GM12878 (cell line): ENCODE measurements around the gene PLAAT3. TPM values are rescaled to one million over a fixed set of nuclear protein-coding genes. Genes with fewer than 3 reads are reported as not detected.

Source experiments
- ATAC-seq: fragments of 200-7000 bp; cut with Tn5 transposase; 3 replicates; pipeline ENCODE4 v1.9.1; 2020; ENCODE audit warnings: mild to moderate bottlenecking, moderate library complexity
- BruUV-seq: library from RNA; stranded (reverse); fragments of 400-500 nt; replicated peaks from 2 replicates; lab custom pipeline; 2021; lab: Mats Ljungman, UMichigan
- CTCF ChIA-PET: fragments of 300-600 bp; sonication (Branson Sonifier 250); formaldehyde crosslinking; extraction: SDS; loops from one replicate; lab custom pipeline; 2021; ENCODE audit warnings: inconsistent platforms; lab: Yijun Ruan, JAX
- POLR2A ChIA-PET: fragments of 350-600 bp; formaldehyde crosslinking; extraction: SDS; loops from one replicate; lab custom pipeline; 2021; ENCODE audit warnings: inconsistent platforms; lab: Charles Lee
- RAD21 ChIA-PET: fragments of 300-600 bp; sonication (Branson Sonifier 250); formaldehyde crosslinking; loops from one replicate; lab custom pipeline; 2023; ENCODE audit warnings: antibody characterized with exemption; ENCODE audit not compliant: unreplicated experiment; lab: Charles Lee
- SMC1A ChIA-PET: fragments of 300-600 bp; sonication (Branson Sonifier 250); formaldehyde crosslinking; loops from one replicate; lab custom pipeline; 2023; ENCODE audit not compliant: unreplicated experiment, uncharacterized antibody; lab: Charles Lee
- DNase-seq: peaks from one replicate; pipeline ENCODE4 v3.0.0-alpha.2; 2011; ENCODE audit warnings: low read depth, low spot score
- FAIRE-seq: peaks from 3 replicates; lab custom pipeline; 2011; peaks lifted over from hg19 to GRCh38; lab: Jason Lieb, UNC
- H2AFZ ChIP-seq: 2 replicates; pipeline ENCODE4 v1.6.0; 2011; ENCODE audit warnings: low read depth, low read length, control low read depth; ENCODE audit not compliant: control insufficient read depth
- H3K27ac ChIP-seq: 2 replicates; pipeline ENCODE4 v1.5.1; 2011; ENCODE audit warnings: control low read depth; ENCODE audit not compliant: control insufficient read depth, insufficient read depth
- H3K27me3 ChIP-seq, 2 experiments: replicated peaks in 1 of 2; 2 replicates each; pipeline versions ENCODE4 v1.6.0 to v1.6.1; 2011; ENCODE audit warnings: low read length in 1 of 2; ENCODE audit not compliant: control insufficient read depth in 2 of 2, insufficient read depth in 2 of 2
- H3K36me3 ChIP-seq, 2 experiments: 2 replicates each; pipeline ENCODE4 v1.5.1; 2011; ENCODE audit warnings: low read length in 1 of 2; ENCODE audit not compliant: control insufficient read depth in 2 of 2, insufficient read depth in 2 of 2
- H3K4me1 ChIP-seq: 2 replicates; pipeline ENCODE4 v1.6.1; 2011; ENCODE audit warnings: mild to moderate bottlenecking, low read length, moderate library complexity, mixed read lengths; ENCODE audit not compliant: control insufficient read depth, insufficient read depth
- H3K4me2 ChIP-seq: 2 replicates; pipeline ENCODE4 v1.6.0; 2011; ENCODE audit warnings: control low read depth; ENCODE audit not compliant: control insufficient read depth, insufficient read depth
- H3K4me3 ChIP-seq: fragments of 200-600 bp; sonication (generic); 2 replicates; pipeline ENCODE4 v1.5.1; 2016
- H3K79me2 ChIP-seq: 2 replicates; pipeline ENCODE4 v1.6.0; 2011; ENCODE audit warnings: low read length; ENCODE audit not compliant: control insufficient read depth, insufficient read depth
- H3K9ac ChIP-seq: 2 replicates; pipeline ENCODE4 v1.8.0; 2011; ENCODE audit warnings: low read length, control low read depth, mixed read lengths; ENCODE audit not compliant: control insufficient read depth, insufficient read depth
- H3K9me3 ChIP-seq: replicated peaks from 3 replicates; pipeline ENCODE4 v1.5.1; 2011; ENCODE audit warnings: mild to moderate bottlenecking, low read length; ENCODE audit not compliant: control insufficient read depth, insufficient read depth
- H4K20me1 ChIP-seq: 2 replicates; pipeline ENCODE4 v1.6.0; 2011; ENCODE audit not compliant: control insufficient read depth, insufficient read depth
- CHD2 ChIP-seq: IDR thresholded peaks from 2 replicates; pipeline ENCODE4 v1.6.1; 2011; ENCODE audit warnings: low read depth, low read length, improper control_type of control experiment, borderline replicate concordance
- LARP7 ChIP-seq: fragments of 450-650 bp; IDR thresholded peaks from 2 replicates; pipeline ENCODE4 v1.6.1; 2017; ENCODE audit warnings: mild to moderate bottlenecking
- PKNOX1 ChIP-seq: fragments of 450-650 bp; IDR thresholded peaks from 2 replicates; pipeline ENCODE4 v1.6.1; 2016; ENCODE audit warnings: mild to moderate bottlenecking
- POLR2AphosphoS2 ChIP-seq: IDR thresholded peaks from 2 replicates; pipeline ENCODE4 v1.6.1; 2011; ENCODE audit warnings: low read depth, mild to moderate bottlenecking, low read length, improper control_type of control experiment, moderate library complexity
- SMAD5 ChIP-seq: IDR thresholded peaks from 2 replicates; pipeline ENCODE4 v1.6.1; 2016; ENCODE audit warnings: antibody characterized with exemption, low read depth
- STAT3 ChIP-seq: IDR thresholded peaks from 2 replicates; pipeline ENCODE4 v1.6.1; 2011; ENCODE audit warnings: low read depth, low read length, improper control_type of control experiment
- TARDBP ChIP-seq: IDR thresholded peaks from 2 replicates; pipeline ENCODE4 v1.6.1; 2016; ENCODE audit warnings: borderline replicate concordance
- ZBED1 ChIP-seq: IDR thresholded peaks from 2 replicates; pipeline ENCODE4 v1.6.1; 2016; ENCODE audit warnings: borderline replicate concordance
- ZBTB4 ChIP-seq: fragments of 450-650 bp; formaldehyde crosslinking; IDR thresholded peaks from 2 replicates; pipeline ENCODE4 v1.4.0; 2022; ENCODE audit warnings: mild to moderate bottlenecking, moderate library complexity
- ZBTB40 ChIP-seq: fragments of 450-650 bp; IDR thresholded peaks from 2 replicates; pipeline ENCODE4 v1.6.1; 2016; ENCODE audit warnings: mild to moderate bottlenecking, moderate library complexity, borderline replicate concordance
- ZNF217 ChIP-seq: fragments of 450-650 bp; IDR thresholded peaks from 2 replicates; pipeline ENCODE4 v1.6.1; 2017; ENCODE audit warnings: antibody characterized with exemption, mild to moderate bottlenecking
- WGBS: methylation state at CpG from one replicate; pipeline ENCODE4 v1.1.6; 2016; ENCODE audit warnings: low lambda C conversion rate; ENCODE audit not compliant: insufficient replicate concordance, insufficient coverage; ENCODE audit errors: missing lambda C conversion rate; 5-methylcytosine and 5-hydroxymethylcytosine counted together
- in situ Hi-C: fragments of 300-500 bp; cut with MboI; formaldehyde crosslinking; loops from 9 replicates; pipeline ENCODE4 v1.14.3; 2018; ENCODE audit warnings: mixed read lengths
- intact Hi-C: fragments of 100-400 bp; cut with micrococcal nuclease; formaldehyde crosslinking; loops from one replicate; pipeline ENCODE4 v1.14.2; 2022; ENCODE audit not compliant: unreplicated experiment
- polyA plus RNA-seq, 11 experiments: library from polyadenylated mRNA; depleted of rRNA in 4 of 11; unstranded in 6 of 11; stranded (reverse) in 5 of 11; fragments of >200 nt; fragmentation: Nextera tagmentation in 4 of 11; fragmentation: Illumina TruSeq in 1 of 11; extraction: Ambion mirVana in 4 of 11; extraction: Trizol in 1 of 11; gene quantifications; 1 replicate in 1 of 11; 2 replicates in 10 of 11; pipeline versions ENCODE4 v1.2.1 to v1.2.3, GENCODE V29; 2011 to 2016; ENCODE audit warnings: inconsistent platforms in 2 of 11, missing spikeins in 2 of 11, low read depth in 1 of 11
- total RNA-seq, 4 experiments: library from RNA; depleted of rRNA in 3 of 4; stranded (reverse); fragments of >200 nt in 3 of 4; fragmentation: Illumina TruSeq in 1 of 4; extraction: Trizol in 1 of 4; gene quantifications; 2 replicates each; pipeline versions ENCODE4 v1.2.1 to v1.2.3, GENCODE V29; 2013 to 2021

The PLAAT3 gene
- total and polyA plus RNA-seq, 10 of the 15 experiments (the other 5 are each of a cell fraction or from before 2014, with no cell fraction given), result 4.8 to 37.0 (median 14.8) TPM

- no peak for TF ChIP-seq STAT3
- no peak for TF ChIP-seq ZBED1
- TF ChIP-seq POLR2AphosphoS2, result no peak
- no peak for TF ChIP-seq PKNOX1
Measured at GRCh38 chr11:63573881-63574855, 40.1 kb downstream of the PLAAT3 start (continued).

- FAIRE-seq, result peak; percentile 41
- in situ Hi-C loops, result no loop called here
- ChIA-PET CTCF (no interaction called here), RAD21 (no interaction called here), POLR2A (no interaction called here), SMC1A (interaction anchor here (0.9 to 1.6 kb wide), 2 partner anchors 35 to 57 kb away, joined by 3 to 6 read pairs; partner anchors contain the start of gene PLAAT4)
- no TSS peak for BruUV-seq
- DNase-seq, result no peak
- Histone ChIP-seq H3K36me3 (no peaks in the 10 kb centered on the region), H3K4me3 (no peak overlapping the region), H3K4me2 (no peak overlapping the region), H3K9me3 (no peaks in the 10 kb centered on the region), H3K27me3 (no peaks in the 10 kb centered on the region), H2AFZ (no peak overlapping the region), H3K9ac (no peak overlapping the region), H3K27ac (0 out of 2 replicates have a peak overlapping the region, but pooled peaks have one; percentile 6), H4K20me1 (no peaks in the 10 kb centered on the region), H3K79me2 (no peaks in the 10 kb centered on the region), H3K4me1 (peaks cover 28% of the 10 kb centered on the region)
- WGBS, result 16% methylated on average over 3 of the region's 3 CpGs
- peak; percentile 80 for ATAC-seq
- intact Hi-C loops, result no loop called here
- TF ChIP-seq LARP7 (no peak), SMAD5 (no peak), ZBTB4 (CRISPR knock-in tag) (no peak), TARDBP (no peak), ZNF217 (no peak), CHD2 (no peak), ZBTB40 (no peak)
Measured at GRCh38 chr11:63572026-63572688, 42.1 kb downstream of the PLAAT3 start.
